Measurements from ENCODE around the gene CAPN2. TPM values are rescaled to one million over a fixed set of nuclear protein-coding genes. Genes with fewer than 3 reads are reported as not detected.

Gene CAPN2
- total RNA-seq, 1 experiment from 2014 or later = not detected

GRCh38 chr1:223707256-223708000 is 4.9 kb upstream of the CAPN2 start:
- peak; percentile 51 for DNase-seq
- Histone ChIP-seq H3K9me2 (replicated peaks; ENCODE audit: insufficient read depth, low read length) (no peaks in the 10 kb centered on the region), H3K4me3 (ENCODE audit: low read length) (no peak overlapping the region), H3K4me1 (ENCODE audit: low read length) (no peaks in the 10 kb centered on the region), H4K20me1 (ENCODE audit: insufficient read depth, low read depth, low read length) (no peaks in the 10 kb centered on the region), H3K4me2 (ENCODE audit: low read depth, low read length, poor library complexity, severe bottlenecking) (no peak overlapping the region), H3K36me3 (ENCODE audit: insufficient read depth, low read length) (no peaks in the 10 kb centered on the region), H3K9ac (ENCODE audit: low read length) (no peak overlapping the region), H3K9me3 (ENCODE audit: low read length) (no peaks in the 10 kb centered on the region), H3K27ac (ENCODE audit: low read length) (no peak overlapping the region), H2AFZ (ENCODE audit: low read length) (no peak overlapping the region), H3K27me3 (ENCODE audit: low read length) (no peaks in the 10 kb centered on the region), H3K79me2 (ENCODE audit: low read length) (no peaks in the 10 kb centered on the region)

- Histone ChIP-seq H3K27ac (ENCODE audit: low read length) (no peak overlapping the region), H3K4me2 (ENCODE audit: low read depth, low read length, poor library complexity, severe bottlenecking) (no peak overlapping the region), H3K79me2 (ENCODE audit: low read length) (no peaks in the 10 kb centered on the region), H3K9me2 (replicated peaks; ENCODE audit: insufficient read depth, low read length) (no peaks in the 10 kb centered on the region), H3K4me1 (ENCODE audit: low read length) (no peaks in the 10 kb centered on the region), H3K27me3 (ENCODE audit: low read length) (no peaks in the 10 kb centered on the region), H3K9me3 (ENCODE audit: low read length) (no peaks in the 10 kb centered on the region), H2AFZ (ENCODE audit: low read length) (no peak overlapping the region), H3K9ac (ENCODE audit: low read length) (no peak overlapping the region), H4K20me1 (ENCODE audit: insufficient read depth, low read depth, low read length) (no peaks in the 10 kb centered on the region), H3K36me3 (ENCODE audit: insufficient read depth, low read length) (no peaks in the 10 kb centered on the region), H3K4me3 (ENCODE audit: low read length) (no peak overlapping the region)
- DNase-seq = no peak
Measured at GRCh38 chr1:223708001-223708359, 4.4 kb upstream of the CAPN2 start.

GRCh38 chr1:223708651-223709268 is 3.6 kb upstream of the CAPN2 start:
- no peaks in the 10 kb centered on the region for H3K9me2 ChIP-seq (replicated peaks; ENCODE audit: insufficient read depth, low read length)

DNA sequence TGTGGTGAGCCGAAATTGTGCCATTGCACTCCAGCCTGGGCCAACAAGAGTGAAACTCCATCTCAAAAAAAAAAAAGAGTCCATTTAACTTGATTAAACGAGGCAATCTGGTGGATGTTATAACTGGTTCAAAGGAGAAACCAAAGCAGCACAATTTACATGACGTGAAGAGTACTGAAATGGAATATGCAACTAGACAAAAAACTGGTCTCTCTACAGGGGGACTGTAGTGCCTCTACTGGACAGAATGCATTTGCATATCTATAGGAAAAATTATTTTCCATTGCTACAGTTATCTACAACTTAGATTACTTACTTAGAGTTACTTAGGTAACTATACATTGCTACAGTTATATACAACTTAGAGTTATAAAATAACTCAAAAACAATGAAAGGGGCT is 2.7 kb upstream of the CAPN2 start:
- no peaks in the 10 kb centered on the region for H3K27me3 ChIP-seq (ENCODE audit: low read length)
- H3K9ac ChIP-seq (ENCODE audit: low read length) = no peak overlapping the region
- no peak overlapping the region for H3K4me2 ChIP-seq (ENCODE audit: low read depth, low read length, poor library complexity, severe bottlenecking)
- H3K79me2 ChIP-seq (ENCODE audit: low read length) = no peaks in the 10 kb centered on the region
- no peaks in the 10 kb centered on the region for H3K9me3 ChIP-seq (ENCODE audit: low read length)
- H3K4me3 ChIP-seq (ENCODE audit: low read length) = no peak overlapping the region
- no peaks in the 10 kb centered on the region for H3K4me1 ChIP-seq (ENCODE audit: low read length)
- no peaks in the 10 kb centered on the region for H4K20me1 ChIP-seq (ENCODE audit: insufficient read depth, low read depth, low read length)
- H3K9me2 ChIP-seq (replicated peaks; ENCODE audit: insufficient read depth, low read length) = no peaks in the 10 kb centered on the region
- no peak overlapping the region for H2AFZ ChIP-seq (ENCODE audit: low read length)
- no peaks in the 10 kb centered on the region for H3K36me3 ChIP-seq (ENCODE audit: insufficient read depth, low read length)
- no peak for DNase-seq
- no peak overlapping the region for H3K27ac ChIP-seq (ENCODE audit: low read length)

More at GRCh38 chr1:223708651-223709268, 3.6 kb upstream of the CAPN2 start:
- no peak overlapping the region for H3K4me3 ChIP-seq (ENCODE audit: low read length)
- no peaks in the 10 kb centered on the region for H3K36me3 ChIP-seq (ENCODE audit: insufficient read depth, low read length)
- H3K79me2 ChIP-seq (ENCODE audit: low read length) = no peaks in the 10 kb centered on the region
- H3K27me3 ChIP-seq (ENCODE audit: low read length) = no peaks in the 10 kb centered on the region
- no peak overlapping the region for H3K27ac ChIP-seq (ENCODE audit: low read length)
- no peak overlapping the region for H3K4me2 ChIP-seq (ENCODE audit: low read depth, low read length, poor library complexity, severe bottlenecking)
- H3K4me1 ChIP-seq (ENCODE audit: low read length) = no peaks in the 10 kb centered on the region
- no peaks in the 10 kb centered on the region for H3K9me3 ChIP-seq (ENCODE audit: low read length)
- no peak for DNase-seq
- no peak overlapping the region for H2AFZ ChIP-seq (ENCODE audit: low read length)
- no peaks in the 10 kb centered on the region for H4K20me1 ChIP-seq (ENCODE audit: insufficient read depth, low read depth, low read length)
- no peak overlapping the region for H3K9ac ChIP-seq (ENCODE audit: low read length)

GRCh38 chr1:223710179-223711133 is 1.9 kb upstream of the CAPN2 start:
- Histone ChIP-seq H3K9me2 (replicated peaks; ENCODE audit: insufficient read depth, low read length) (no peaks in the 10 kb centered on the region), H3K9me3 (ENCODE audit: low read length) (no peaks in the 10 kb centered on the region), H3K27ac (ENCODE audit: low read length) (no peak overlapping the region), H3K4me2 (ENCODE audit: low read depth, low read length, poor library complexity, severe bottlenecking) (no peak overlapping the region), H2AFZ (ENCODE audit: low read length) (no peak overlapping the region), H4K20me1 (ENCODE audit: insufficient read depth, low read depth, low read length) (no peaks in the 10 kb centered on the region), H3K27me3 (ENCODE audit: low read length) (no peaks in the 10 kb centered on the region), H3K36me3 (ENCODE audit: insufficient read depth, low read length) (no peaks in the 10 kb centered on the region), H3K4me3 (ENCODE audit: low read length) (no peak overlapping the region), H3K79me2 (ENCODE audit: low read length) (no peaks in the 10 kb centered on the region), H3K9ac (ENCODE audit: low read length) (no peak overlapping the region), H3K4me1 (ENCODE audit: low read length) (no peaks in the 10 kb centered on the region)
- DNase-seq = no peak

DNA sequence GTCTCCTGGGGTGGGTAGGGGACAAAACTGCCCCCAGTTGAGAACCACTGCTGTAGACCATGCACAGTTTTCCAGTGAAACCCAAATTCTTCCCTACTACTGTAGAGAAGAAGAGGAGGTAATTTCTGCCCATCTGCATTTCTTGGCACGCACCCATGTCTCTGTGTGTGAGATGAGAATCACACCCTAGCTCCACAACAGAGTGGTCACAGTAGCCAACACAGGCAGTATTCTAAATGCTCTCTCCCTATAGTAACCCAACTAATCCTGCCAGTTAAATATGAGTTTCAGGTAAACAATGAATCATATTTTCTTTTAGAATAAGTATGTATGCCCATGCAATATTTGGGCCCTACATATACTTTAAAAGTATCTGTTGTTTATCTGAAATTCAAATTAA is 1.2 kb upstream of the CAPN2 start:
- Histone ChIP-seq H3K9me3 (ENCODE audit: low read length) (no peaks in the 10 kb centered on the region), H2AFZ (ENCODE audit: low read length) (no peak overlapping the region), H3K4me1 (ENCODE audit: low read length) (no peaks in the 10 kb centered on the region), H3K4me2 (ENCODE audit: low read depth, low read length, poor library complexity, severe bottlenecking) (no peak overlapping the region), H3K27ac (ENCODE audit: low read length) (no peak overlapping the region), H3K27me3 (ENCODE audit: low read length) (no peaks in the 10 kb centered on the region), H3K4me3 (ENCODE audit: low read length) (no peak overlapping the region), H3K79me2 (ENCODE audit: low read length) (no peaks in the 10 kb centered on the region), H4K20me1 (ENCODE audit: insufficient read depth, low read depth, low read length) (no peaks in the 10 kb centered on the region), H3K9me2 (replicated peaks; ENCODE audit: insufficient read depth, low read length) (no peaks in the 10 kb centered on the region), H3K9ac (ENCODE audit: low read length) (no peak overlapping the region), H3K36me3 (ENCODE audit: insufficient read depth, low read length) (no peaks in the 10 kb centered on the region)
- DNase-seq = no peak

- Histone ChIP-seq H3K9ac (ENCODE audit: low read length) (no peak overlapping the region), H4K20me1 (ENCODE audit: insufficient read depth, low read depth, low read length) (no peaks in the 10 kb centered on the region), H3K4me3 (ENCODE audit: low read length) (no peak overlapping the region), H3K36me3 (ENCODE audit: insufficient read depth, low read length) (no peaks in the 10 kb centered on the region), H3K27ac (ENCODE audit: low read length) (no peak overlapping the region), H3K4me2 (ENCODE audit: low read depth, low read length, poor library complexity, severe bottlenecking) (no peak overlapping the region), H3K79me2 (ENCODE audit: low read length) (no peaks in the 10 kb centered on the region), H3K27me3 (ENCODE audit: low read length) (no peaks in the 10 kb centered on the region), H3K9me2 (replicated peaks; ENCODE audit: insufficient read depth, low read length) (no peaks in the 10 kb centered on the region), H3K9me3 (ENCODE audit: low read length) (no peaks in the 10 kb centered on the region), H2AFZ (ENCODE audit: low read length) (no peak overlapping the region), H3K4me1 (ENCODE audit: low read length) (no peaks in the 10 kb centered on the region)
- no peak for DNase-seq
Measured at GRCh38 chr1:223711747-223712193, 569 bp upstream of the CAPN2 start.

Data from Karpas-422 (cell line).